Erythroblast (primary cell): ENCODE measurements around the gene TCF15.

Experiments
- GATA1 ChIP-seq: IDR thresholded peaks from 2 replicates; pipeline ENCODE4 v1.6.1; 2011; ENCODE audit warnings: low read depth, mild to moderate bottlenecking, control low read depth, low read length, moderate library complexity
- POLR2A ChIP-seq: IDR thresholded peaks from 2 replicates; pipeline ENCODE4 v1.6.1; 2011; ENCODE audit warnings: mild to moderate bottlenecking, low read length

DNA sequence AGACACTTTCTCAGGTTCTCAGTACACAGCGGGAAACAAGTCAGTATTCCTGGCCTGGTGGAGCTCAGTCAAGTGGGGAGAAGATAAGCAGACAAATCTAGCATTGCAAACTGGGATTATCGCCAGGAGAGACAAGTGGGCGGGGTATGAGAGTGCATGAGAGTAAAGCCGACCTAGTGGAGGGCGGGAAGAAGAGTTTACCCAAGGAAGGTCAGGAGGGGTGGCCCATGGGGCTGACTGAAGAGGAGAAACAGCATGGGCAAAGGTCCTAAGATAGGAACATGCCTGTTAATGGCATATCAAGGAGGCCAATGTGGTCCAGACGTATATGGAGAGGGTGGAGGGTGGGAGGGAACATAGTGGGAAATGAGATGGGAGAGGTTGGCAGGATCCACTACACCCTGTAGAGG lies 54.1 kb downstream of the TCF15 start:
- TF ChIP-seq POLR2A: no peak
- no peak for TF ChIP-seq GATA1
